Measurements from ENCODE around the gene UNC119. TPM values are rescaled to one million over a fixed set of nuclear protein-coding genes. Genes with fewer than 3 reads are reported as not detected.

The UNC119 gene
- total RNA-seq, 1 experiment from 2014 or later = 44.6 TPM

GRCh38 chr17:28501421-28502284 lies 50.8 kb downstream of the UNC119 start:
- BruUV-seq (replicated peaks) = no TSS peak
- DNase-seq (ENCODE audit: low spot score) = no peak
- CTCF ChIA-PET = interaction anchor here (0.6 kb wide), 1 partner anchor 368 kb away, joined by 3 read pairs; no protein-coding TSS in a partner anchor
- Histone ChIP-seq H3K9me3 (ENCODE audit: low read depth, low read length, poor library complexity, severe bottlenecking) (no peaks in the 10 kb centered on the region), H3K4me3 (ENCODE audit: low read depth, low read length, poor library complexity, severe bottlenecking) (no peak overlapping the region), H3K27ac (ENCODE audit: low read depth, low read length, poor library complexity, severe bottlenecking) (no peak overlapping the region), H3K27me3 (replicated peaks; ENCODE audit: insufficient read depth, low read depth, low read length, poor library complexity) (peaks cover 5% of the 10 kb centered on the region), H3K4me1 (ENCODE audit: insufficient read depth, low read length, poor library complexity, severe bottlenecking) (no peaks in the 10 kb centered on the region), H3K36me3 (ENCODE audit: insufficient read depth, low read length, poor library complexity, severe bottlenecking) (no peaks in the 10 kb centered on the region)
- POLR2A ChIA-PET (ENCODE audit: low non-redundant PET) = no interaction called here
- no peak for TF ChIP-seq EZH2 (IDR thresholded peaks at IDR 0.05; ENCODE audit: borderline replicate concordance, low read depth, low read length, poor library complexity, severe bottlenecking)
- TF ChIP-seq CTCF (conservative IDR thresholded peaks at IDR 0.05; ENCODE audit: low read depth, low read length) = no peak
- intact Hi-C loops (cut with micrococcal nuclease; ENCODE audit: unreplicated experiment) = no loop called here

GRCh38 chr17:28500712-28501379 lies 51.6 kb downstream of the UNC119 start:
- DNase-seq (ENCODE audit: low spot score) = no peak
- Histone ChIP-seq H3K9me3 (ENCODE audit: low read depth, low read length, poor library complexity, severe bottlenecking) (no peaks in the 10 kb centered on the region), H3K4me3 (ENCODE audit: low read depth, low read length, poor library complexity, severe bottlenecking) (no peak overlapping the region), H3K36me3 (ENCODE audit: insufficient read depth, low read length, poor library complexity, severe bottlenecking) (no peaks in the 10 kb centered on the region), H3K27ac (ENCODE audit: low read depth, low read length, poor library complexity, severe bottlenecking) (no peak overlapping the region), H3K4me1 (ENCODE audit: insufficient read depth, low read length, poor library complexity, severe bottlenecking) (no peaks in the 10 kb centered on the region), H3K27me3 (replicated peaks; ENCODE audit: insufficient read depth, low read depth, low read length, poor library complexity) (peaks cover 5% of the 10 kb centered on the region)
- POLR2A ChIA-PET (ENCODE audit: low non-redundant PET) = no interaction called here
- CTCF ChIA-PET = no interaction called here
- intact Hi-C loops (cut with micrococcal nuclease; ENCODE audit: unreplicated experiment) = no loop called here
- TF ChIP-seq CTCF (conservative IDR thresholded peaks at IDR 0.05; ENCODE audit: low read depth, low read length) (no peak), EZH2 (IDR thresholded peaks at IDR 0.05; ENCODE audit: borderline replicate concordance, low read depth, low read length, poor library complexity, severe bottlenecking) (no peak)
- no TSS peak for BruUV-seq (replicated peaks)

DNA sequence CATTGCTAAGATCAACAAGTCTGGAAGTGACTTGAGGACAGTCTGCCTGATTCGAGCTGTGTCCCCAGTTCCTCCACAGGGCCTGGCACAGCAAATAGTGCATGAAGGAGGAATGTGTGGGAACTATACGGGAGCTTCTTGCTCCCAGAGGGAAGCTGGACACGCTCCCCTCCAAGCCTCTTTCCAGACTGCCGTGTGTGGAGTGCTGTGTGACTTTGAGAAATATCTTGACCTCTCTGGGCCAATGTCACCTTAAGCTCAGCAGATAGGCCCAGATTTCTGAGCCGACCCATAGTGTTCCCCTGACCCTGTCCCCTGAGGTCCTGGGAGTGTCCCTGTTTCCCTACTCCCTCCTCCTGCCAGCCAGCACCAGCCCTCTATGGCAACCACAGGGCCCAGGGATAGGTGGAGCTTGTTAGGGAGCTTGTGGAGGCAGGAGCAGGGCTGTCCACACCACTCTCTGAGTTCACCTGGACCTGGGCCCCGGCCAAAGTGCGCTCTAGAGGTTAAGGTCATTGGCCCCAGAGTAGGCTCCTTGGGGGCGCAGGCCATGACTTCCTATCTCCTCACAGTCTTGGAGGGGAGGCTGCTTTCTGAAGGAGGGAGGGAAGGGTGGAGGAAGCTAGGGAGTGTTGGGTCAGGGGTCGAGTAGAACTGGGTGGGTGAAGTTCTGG lies 52.6 kb downstream of the UNC119 start:
- H3K27me3 ChIP-seq (replicated peaks; ENCODE audit: insufficient read depth, low read depth, low read length, poor library complexity) = peaks cover 5% of the 10 kb centered on the region
- ChIA-PET POLR2A (ENCODE audit: low non-redundant PET) (no interaction called here), CTCF (no interaction called here)
- no peak overlapping the region for H3K4me3 ChIP-seq (ENCODE audit: low read depth, low read length, poor library complexity, severe bottlenecking)
- TF ChIP-seq EZH2 (IDR thresholded peaks at IDR 0.05; ENCODE audit: borderline replicate concordance, low read depth, low read length, poor library complexity, severe bottlenecking) (no peak), CTCF (conservative IDR thresholded peaks at IDR 0.05; ENCODE audit: low read depth, low read length) (no peak)
- no peaks in the 10 kb centered on the region for H3K36me3 ChIP-seq (ENCODE audit: insufficient read depth, low read length, poor library complexity, severe bottlenecking)
- DNase-seq (ENCODE audit: low spot score) = no peak
- no TSS peak for BruUV-seq (replicated peaks)
- H3K27ac ChIP-seq (ENCODE audit: low read depth, low read length, poor library complexity, severe bottlenecking) = no peak overlapping the region
- intact Hi-C loops (cut with micrococcal nuclease; ENCODE audit: unreplicated experiment) = no loop called here
- no peaks in the 10 kb centered on the region for H3K4me1 ChIP-seq (ENCODE audit: insufficient read depth, low read length, poor library complexity, severe bottlenecking)
- H3K9me3 ChIP-seq (ENCODE audit: low read depth, low read length, poor library complexity, severe bottlenecking) = no peaks in the 10 kb centered on the region
